GM12865 (cell line): ENCODE measurements around the gene RASAL2.

Experiments
- DNase-seq: peaks from one replicate; pipeline ENCODE4 v3.0.0; 2010; ENCODE audit warnings: low read depth
- H3K4me3 ChIP-seq: 2 replicates; pipeline ENCODE4 v1.5.1; 2011; ENCODE audit warnings: mild to moderate bottlenecking, low read depth, low read length, control low read depth
- CTCF ChIP-seq: IDR thresholded peaks from 2 replicates; pipeline ENCODE4 v1.5.1; 2011; ENCODE audit warnings: low read length, control low read depth, low read depth, inconsistent platforms; ENCODE audit not compliant: insufficient read depth; ENCODE audit errors: missing control alignments

RASAL2 gene

GRCh38 chr1:178224358-178224757 lies 130.5 kb downstream of the RASAL2 start:
- DNase-seq, result no peak
- TF ChIP-seq CTCF, result no peak
- no peak overlapping the region for H3K4me3 ChIP-seq

GRCh38 chr1:178230881-178231409 lies 137.0 kb downstream of the RASAL2 start:
- TF ChIP-seq CTCF, result no peak
- no peak overlapping the region for H3K4me3 ChIP-seq
- no peak for DNase-seq

GRCh38 chr1:178232108-178232507 lies 138.2 kb downstream of the RASAL2 start:
- no peak for DNase-seq
- H3K4me3 ChIP-seq, result no peak overlapping the region
- TF ChIP-seq CTCF, result no peak

GRCh38 chr1:178232949-178233348 lies 139.0 kb downstream of the RASAL2 start:
- no peak for DNase-seq
- H3K4me3 ChIP-seq, result no peak overlapping the region
- no peak for TF ChIP-seq CTCF

GRCh38 chr1:178237121-178237520 lies 143.2 kb downstream of the RASAL2 start:
- no peak for DNase-seq
- TF ChIP-seq CTCF, result no peak
- no peak overlapping the region for H3K4me3 ChIP-seq

- no peak for DNase-seq
- no peak overlapping the region for H3K4me3 ChIP-seq
- no peak for TF ChIP-seq CTCF
Measured at GRCh38 chr1:178238722-178239510, 145.0 kb downstream of the RASAL2 start.

- H3K4me3 ChIP-seq, result no peak overlapping the region
- TF ChIP-seq CTCF, result no peak
- no peak for DNase-seq
Measured at GRCh38 chr1:178241057-178241456, 147.2 kb downstream of the RASAL2 start.
